Endothelial cell of umbilical vein (primary cell): ENCODE results near the gene C22orf23.

Experiments
- CTCF ChIP-seq, 2 donors: IDR thresholded peaks; 1 replicate in 1 of 2; 2 replicates in 1 of 2; pipeline ENCODE4 v1.5.1; 2011; ENCODE audit warnings: low read length in 2 of 2, mild to moderate bottlenecking in 2 of 2, moderate library complexity in 2 of 2, control low read depth in 1 of 2, inconsistent platforms in 1 of 2, low read depth in 1 of 2; ENCODE audit not compliant: insufficient read depth in 1 of 2; ENCODE audit errors: extremely low read depth in 1 of 2
- EZH2 ChIP-seq: IDR thresholded peaks from 2 replicates; pipeline ENCODE4 v1.6.1; 2012; ENCODE audit warnings: borderline replicate concordance, low read depth, mild to moderate bottlenecking, moderate library complexity, low read length, inconsistent platforms; ENCODE audit not compliant: severe bottlenecking
- GATA2 ChIP-seq: IDR thresholded peaks from 2 replicates; pipeline ENCODE4 v1.7.0; 2011; ENCODE audit warnings: low read depth, mild to moderate bottlenecking, moderate library complexity, mixed read lengths, low read length; ENCODE audit not compliant: insufficient read length, insufficient read depth
- MYC ChIP-seq: IDR thresholded peaks from one replicate; pipeline ENCODE4 v1.6.1; 2011; ENCODE audit warnings: mild to moderate bottlenecking, low read depth, low read length
- POLR2A ChIP-seq: IDR thresholded peaks from 2 replicates; pipeline ENCODE4 v1.6.1; 2012; ENCODE audit warnings: low read depth, mild to moderate bottlenecking, control low read depth, low read length
- POLR2AphosphoS5 ChIP-seq: IDR thresholded peaks from 2 replicates; pipeline ENCODE4 v1.6.1; 2012; ENCODE audit warnings: low read depth, mild to moderate bottlenecking, control low read depth, low read length, moderate library complexity; ENCODE audit not compliant: insufficient read depth

- no peak for TF ChIP-seq POLR2AphosphoS5
- no peak for TF ChIP-seq POLR2A
- no peak for TF ChIP-seq CTCF (IDR thresholded peaks at IDR 0.05; ENCODE audit: extremely low read depth in 1 of 2, insufficient read depth in 1 of 2, low read depth in 1 of 2, low read length in 2 of 2)
- no peak for TF ChIP-seq EZH2
- TF ChIP-seq MYC = no peak
- no peak for TF ChIP-seq GATA2
These were observed 57.2 kb downstream of the C22orf23 start for GRCh38 chr22:37896181-37896592.
